Endothelial cell of umbilical vein (primary cell): ENCODE data around the gene ESYT2. TPM values are rescaled to one million over a fixed set of nuclear protein-coding genes. Genes with fewer than 3 reads are reported as not detected.

Experiments used
- BruUV-seq: library from RNA; stranded (reverse); fragments of 400-500 nt; replicated peaks from 2 replicates; lab custom pipeline; 2021; lab: Mats Ljungman, UMichigan
- CTCF ChIA-PET: fragments of 300-600, 350-600 bp; sonication (Branson Sonifier 250); formaldehyde crosslinking; loops from one replicate; lab custom pipeline; 2021; ENCODE audit warnings: antibody characterized with exemption, inconsistent platforms; lab: Charles Lee
- POLR2A ChIA-PET: fragments of 300-600, 350-600 bp; sonication (Branson Sonifier 250); formaldehyde crosslinking; loops from one replicate; lab custom pipeline; 2021; ENCODE audit warnings: antibody characterized with exemption, inconsistent platforms; lab: Charles Lee
- DNase-seq: peaks from one replicate; pipeline ENCODE4 v3.0.0-alpha.2; 2011; ENCODE audit warnings: low read depth, low spot score
- FAIRE-seq: peaks from 2 replicates; lab custom pipeline; 2011; peaks lifted over from hg19 to GRCh38; lab: Jason Lieb, UNC
- H2AFZ ChIP-seq: 2 replicates; pipeline ENCODE4 v1.6.0; 2012; ENCODE audit warnings: low read depth, low read length, control low read depth, inconsistent platforms
- H3K27ac ChIP-seq: 2 replicates; pipeline ENCODE4 v1.5.1; 2011; ENCODE audit warnings: low read depth, mild to moderate bottlenecking, control low read depth, low read length, moderate library complexity; ENCODE audit not compliant: insufficient read depth
- H3K27me3 ChIP-seq, 2 experiments: 2 replicates each; pipeline versions ENCODE4 v1.6.0 to v1.6.1; 2011; ENCODE audit warnings: low read length in 2 of 2, mixed read lengths in 1 of 2; ENCODE audit not compliant: control insufficient read depth in 2 of 2, insufficient read depth in 2 of 2
- H3K36me3 ChIP-seq, 2 experiments: 2 replicates in 1 of 2; 3 replicates in 1 of 2; pipeline ENCODE4 v1.5.1; 2011; ENCODE audit warnings: low read length in 2 of 2, mild to moderate bottlenecking in 1 of 2, moderate library complexity in 1 of 2; ENCODE audit not compliant: control insufficient read depth in 2 of 2, insufficient read depth in 2 of 2; ENCODE audit errors: extremely low read depth in 1 of 2
- H3K4me1 ChIP-seq: 3 replicates; pipeline ENCODE4 v1.5.1; 2011; ENCODE audit warnings: mild to moderate bottlenecking, low read length; ENCODE audit not compliant: control insufficient read depth, insufficient read depth; ENCODE audit errors: extremely low read depth
- H3K4me2 ChIP-seq: 2 replicates; pipeline ENCODE4 v1.6.1; 2011; ENCODE audit warnings: low read length, control low read depth, mixed read lengths; ENCODE audit not compliant: insufficient read depth
- H3K4me3 ChIP-seq, 3 experiments: fragments of 200-600 bp in 1 of 3; sonication (generic), shearing (Covaris generic) in 1 of 3; replicated peaks in 1 of 3; 2 replicates each; pipeline ENCODE4 v1.5.1; 2011 to 2016; ENCODE audit warnings: control low read depth in 3 of 3, low read length in 3 of 3, mild to moderate bottlenecking in 2 of 3, inconsistent platforms in 1 of 3, low read depth in 1 of 3, moderate library complexity in 1 of 3; ENCODE audit not compliant: insufficient read depth in 1 of 3
- H3K79me2 ChIP-seq: 2 replicates; pipeline ENCODE4 v1.6.0; 2012; ENCODE audit warnings: low read length, inconsistent platforms; ENCODE audit not compliant: control insufficient read depth, insufficient read depth
- H3K9ac ChIP-seq: replicated peaks from 2 replicates; pipeline ENCODE3; 2011; ENCODE audit warnings: low read length, control low read depth; ENCODE audit not compliant: insufficient read depth; ENCODE audit errors: extremely low read depth
- H3K9me1 ChIP-seq: replicated peaks from 3 replicates; pipeline ENCODE4 v1.6.0; 2011; ENCODE audit warnings: mild to moderate bottlenecking, low read length; ENCODE audit not compliant: control insufficient read depth, insufficient read depth; ENCODE audit errors: extremely low read depth
- H3K9me3 ChIP-seq: replicated peaks from 2 replicates; pipeline ENCODE4 v1.5.1; 2012; ENCODE audit warnings: low read length, inconsistent platforms; ENCODE audit not compliant: control insufficient read depth, insufficient read depth
- H4K20me1 ChIP-seq: replicated peaks from 2 replicates; pipeline ENCODE3; 2011; ENCODE audit warnings: mild to moderate bottlenecking, low read length; ENCODE audit not compliant: control insufficient read depth, insufficient read depth; ENCODE audit errors: extremely low read depth
- EZH2 ChIP-seq: IDR thresholded peaks from 2 replicates; pipeline ENCODE4 v1.6.1; 2012; ENCODE audit warnings: borderline replicate concordance, low read depth, mild to moderate bottlenecking, moderate library complexity, low read length, inconsistent platforms; ENCODE audit not compliant: severe bottlenecking
- FOS ChIP-seq: IDR thresholded peaks from 2 replicates; pipeline ENCODE4 v1.6.1; 2011; ENCODE audit warnings: mild to moderate bottlenecking, low read length, moderate library complexity, borderline replicate concordance; ENCODE audit not compliant: insufficient read depth
- GATA2 ChIP-seq: IDR thresholded peaks from 2 replicates; pipeline ENCODE4 v1.7.0; 2011; ENCODE audit warnings: low read depth, mild to moderate bottlenecking, moderate library complexity, mixed read lengths, low read length; ENCODE audit not compliant: insufficient read length, insufficient read depth
- JUN ChIP-seq: IDR thresholded peaks from 2 replicates; pipeline ENCODE4 v1.6.1; 2011; ENCODE audit warnings: borderline replicate concordance, low read depth; ENCODE audit not compliant: insufficient read length, insufficient read depth
- MYC ChIP-seq: IDR thresholded peaks from one replicate; pipeline ENCODE4 v1.6.1; 2011; ENCODE audit warnings: mild to moderate bottlenecking, low read depth, low read length
- POLR2A ChIP-seq: IDR thresholded peaks from 2 replicates; pipeline ENCODE4 v1.6.1; 2012; ENCODE audit warnings: low read depth, mild to moderate bottlenecking, control low read depth, low read length
- POLR2AphosphoS5 ChIP-seq: IDR thresholded peaks from 2 replicates; pipeline ENCODE4 v1.6.1; 2012; ENCODE audit warnings: low read depth, mild to moderate bottlenecking, control low read depth, low read length, moderate library complexity; ENCODE audit not compliant: insufficient read depth
- dilution Hi-C: fragments of 300-500 bp; cut with MboI; formaldehyde crosslinking; loops from one replicate; pipeline ENCODE4 v1.15.0; 2019; ENCODE audit warnings: low sequenced_read_pairs; ENCODE audit not compliant: extremely low pct_ligation_motif_present
- intact Hi-C: fragments of 100-400 bp; cut with micrococcal nuclease; formaldehyde crosslinking; loops from one replicate; pipeline ENCODE4 v1.10.0; 2022
- polyA plus RNA-seq, 4 experiments: library from polyadenylated mRNA; depleted of rRNA in 3 of 4; stranded (reverse) in 3 of 4; unstranded in 1 of 4; fragments of >200 nt; gene quantifications; 2 replicates each; pipeline versions ENCODE4 v1.2.1 to v1.2.3, GENCODE V29; 2011 to 2012; ENCODE audit warnings: missing spikeins in 1 of 4
- total RNA-seq: library from RNA; stranded (reverse); gene quantifications from 2 replicates; pipeline ENCODE4 v1.2.3, GENCODE V29; 2021
- TF ChIP-seq, protein P1 (sequence below), 2 donors: IDR thresholded peaks; 1 replicate in 1 of 2; 2 replicates in 1 of 2; pipeline ENCODE4 v1.5.1; 2011; ENCODE audit warnings: low read length in 2 of 2, mild to moderate bottlenecking in 2 of 2, moderate library complexity in 2 of 2, control low read depth in 1 of 2, inconsistent platforms in 1 of 2, low read depth in 1 of 2; ENCODE audit not compliant: insufficient read depth in 1 of 2; ENCODE audit errors: extremely low read depth in 1 of 2
- TF ChIP-seq, protein P2 (sequence below): IDR thresholded peaks from 2 replicates; pipeline ENCODE4 v1.6.1; 2011; ENCODE audit not compliant: insufficient read depth, insufficient read length

The ESYT2 gene
- total and polyA plus RNA-seq, 2 donors (not counting 3 experiments of a cell fraction or from before 2014, with no cell fraction given), result 18.8 to 46.6 TPM

DNA sequence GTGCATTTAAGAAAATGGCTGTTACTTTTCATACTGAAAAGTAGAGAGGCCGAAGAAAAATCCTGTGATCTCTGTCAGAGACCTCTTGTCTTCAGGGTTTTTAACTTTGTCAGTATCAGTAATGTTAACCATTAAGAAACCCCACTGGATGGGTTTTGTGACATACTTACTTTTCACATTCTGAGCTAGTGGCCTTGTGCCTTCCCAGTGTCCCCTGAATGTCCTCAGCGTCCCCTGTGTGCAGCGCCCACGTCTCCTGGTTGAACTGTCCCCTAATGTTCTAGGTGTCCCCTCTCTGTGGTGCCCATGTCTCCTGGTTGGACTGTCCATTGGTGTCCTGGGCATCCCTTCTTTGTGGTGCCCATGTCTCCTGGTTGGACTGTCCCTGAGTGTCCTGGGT, 36.7 kb upstream of the ESYT2 start:
- Histone ChIP-seq H3K4me3 (no peak overlapping the region), H3K9me3 (no peaks in the 10 kb centered on the region), H3K36me3 (peaks cover 0 to 1% of the 10 kb centered on the region in 2 experiments), H3K79me2 (peaks cover 2% of the 10 kb centered on the region), H2AFZ (no peak overlapping the region), H4K20me1 (no peaks in the 10 kb centered on the region), H3K9ac (no peak overlapping the region), H3K27me3 (no peaks in the 10 kb centered on the region), H3K4me2 (no peak overlapping the region), H3K4me1 (peaks cover 4% of the 10 kb centered on the region), H3K9me1 (no peaks in the 10 kb centered on the region), H3K27ac (no peak overlapping the region)
- BruUV-seq, result no TSS peak
- POLR2A ChIA-PET, result no interaction called here
- CTCF ChIA-PET, result interaction anchor here (0.7 kb wide), 1 partner anchor 30 kb away, joined by 3 read pairs; no protein-coding TSS in a partner anchor
- no peak for DNase-seq
- FAIRE-seq, result no peak
- dilution Hi-C loops, result no loop called here
- no peak for TF ChIP-seq FOS
- intact Hi-C loops, result loop anchor here (2.0 kb wide), 2 partner anchors 125 to 161 kb away; partner anchors contain the start of gene NCAPG2

DNA sequence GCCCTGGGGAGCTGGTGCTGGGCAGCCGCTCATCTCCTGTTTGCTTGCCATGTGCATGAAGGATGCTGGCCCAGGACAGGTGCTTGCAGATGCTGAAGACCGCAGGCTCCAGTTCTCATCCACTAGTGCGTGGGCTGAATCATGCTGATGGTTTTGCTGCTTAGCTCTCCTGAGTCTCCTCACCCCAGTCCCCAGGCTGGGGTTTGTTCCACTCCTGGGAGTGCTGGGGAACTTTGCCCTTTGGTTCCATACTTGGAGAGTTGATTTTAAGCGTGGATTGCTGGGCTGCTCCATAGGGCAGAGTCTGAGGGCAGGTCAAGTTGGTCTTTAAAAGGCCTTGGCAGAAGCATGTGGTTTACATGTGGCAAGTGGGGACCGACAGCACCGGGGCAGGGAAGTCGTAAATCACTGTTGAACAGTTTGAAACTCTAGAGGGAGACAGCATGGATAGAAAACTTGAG, 36.2 kb upstream of the ESYT2 start:
- BruUV-seq, result no TSS peak
- CTCF ChIA-PET, result no interaction called here
- POLR2A ChIA-PET, result no interaction called here
- no peak overlapping the region for H3K27ac ChIP-seq
- peak; percentile 29 for DNase-seq
- H3K79me2 ChIP-seq, result peaks cover 2% of the 10 kb centered on the region
- H3K9me3 ChIP-seq, result no peaks in the 10 kb centered on the region
- no peaks in the 10 kb centered on the region for H3K36me3 ChIP-seq
- H2AFZ ChIP-seq, result no peak overlapping the region
- H3K4me1 ChIP-seq, result peaks cover 4% of the 10 kb centered on the region
- dilution Hi-C loops (no loop called here), intact Hi-C loops (loop anchor here (2.0 kb wide), 2 partner anchors 125 to 161 kb away; partner anchors contain the start of gene NCAPG2)
- peak; percentile 42 for FAIRE-seq
- no peak overlapping the region for H3K4me3 ChIP-seq
- no peaks in the 10 kb centered on the region for H3K9me1 ChIP-seq
- no peak for TF ChIP-seq FOS
- TF ChIP-seq, protein P1, sequence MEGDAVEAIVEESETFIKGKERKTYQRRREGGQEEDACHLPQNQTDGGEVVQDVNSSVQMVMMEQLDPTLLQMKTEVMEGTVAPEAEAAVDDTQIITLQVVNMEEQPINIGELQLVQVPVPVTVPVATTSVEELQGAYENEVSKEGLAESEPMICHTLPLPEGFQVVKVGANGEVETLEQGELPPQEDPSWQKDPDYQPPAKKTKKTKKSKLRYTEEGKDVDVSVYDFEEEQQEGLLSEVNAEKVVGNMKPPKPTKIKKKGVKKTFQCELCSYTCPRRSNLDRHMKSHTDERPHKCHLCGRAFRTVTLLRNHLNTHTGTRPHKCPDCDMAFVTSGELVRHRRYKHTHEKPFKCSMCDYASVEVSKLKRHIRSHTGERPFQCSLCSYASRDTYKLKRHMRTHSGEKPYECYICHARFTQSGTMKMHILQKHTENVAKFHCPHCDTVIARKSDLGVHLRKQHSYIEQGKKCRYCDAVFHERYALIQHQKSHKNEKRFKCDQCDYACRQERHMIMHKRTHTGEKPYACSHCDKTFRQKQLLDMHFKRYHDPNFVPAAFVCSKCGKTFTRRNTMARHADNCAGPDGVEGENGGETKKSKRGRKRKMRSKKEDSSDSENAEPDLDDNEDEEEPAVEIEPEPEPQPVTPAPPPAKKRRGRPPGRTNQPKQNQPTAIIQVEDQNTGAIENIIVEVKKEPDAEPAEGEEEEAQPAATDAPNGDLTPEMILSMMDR (IDR thresholded peaks at IDR 0.05; ENCODE audit: extremely low read depth in 1 of 2, insufficient read depth in 1 of 2, low read depth in 1 of 2, low read length in 2 of 2), result no peak
- TF ChIP-seq GATA2, result no peak
- TF ChIP-seq EZH2, result no peak
- TF ChIP-seq, protein P2, sequence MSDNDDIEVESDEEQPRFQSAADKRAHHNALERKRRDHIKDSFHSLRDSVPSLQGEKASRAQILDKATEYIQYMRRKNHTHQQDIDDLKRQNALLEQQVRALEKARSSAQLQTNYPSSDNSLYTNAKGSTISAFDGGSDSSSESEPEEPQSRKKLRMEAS, result no peak
- no peak for TF ChIP-seq POLR2A
- TF ChIP-seq MYC, result no peak
- no peak for TF ChIP-seq POLR2AphosphoS5
- no peak for TF ChIP-seq JUN
- no peaks in the 10 kb centered on the region for H4K20me1 ChIP-seq
- H3K4me2 ChIP-seq, result no peak overlapping the region
- no peak overlapping the region for H3K9ac ChIP-seq
- no peaks in the 10 kb centered on the region for H3K27me3 ChIP-seq
